K562 (cell line): ENCODE data around the gene SLC7A14. TPM values are rescaled to one million over a fixed set of nuclear protein-coding genes. Genes with fewer than 3 reads are reported as not detected.
A peak's percentile ranks its signal among the peaks of the same experiment; 100 is the strongest.

Experiments
- ATAC-seq: fragments of 200-7000 bp; cut with Tn5 transposase; 3 replicates; pipeline ENCODE4 v1.9.1; 2020; ENCODE audit warnings: moderate library complexity
- BruUV-seq: library from RNA; stranded (reverse); fragments of 400-500 nt; replicated peaks from 2 replicates; lab custom pipeline; 2021; lab: Mats Ljungman, UMichigan
- CTCF ChIA-PET: fragments of 300-600 bp; formaldehyde crosslinking; extraction: SDS; loops from one replicate; lab custom pipeline; 2021; ENCODE audit warnings: low intra/inter-chr PET ratio; lab: Yijun Ruan, JAX
- POLR2A ChIA-PET: fragments of 300-600, 350-650 bp; sonication (Branson Sonifier 250); formaldehyde crosslinking; extraction: SDS; loops from one replicate; lab custom pipeline; 2021; ENCODE audit warnings: antibody characterized with exemption, inconsistent platforms; lab: Yijun Ruan, JAX
- DNase-seq, 4 experiments: peaks; one replicate each; pipeline versions ENCODE4 v3.0.0 to v3.0.0-alpha.2; 2011 to 2018; ENCODE audit warnings: low spot score in 3 of 4, mixed read lengths in 3 of 4; ENCODE audit errors: extremely low read depth in 1 of 4
- FAIRE-seq: peaks from 2 replicates; lab custom pipeline; 2011; peaks lifted over from hg19 to GRCh38; lab: Jason Lieb, UNC
- H2AFZ ChIP-seq: 2 replicates; pipeline ENCODE4 v1.6.0; 2011; ENCODE audit warnings: low read depth, low read length, control low read depth, inconsistent platforms
- H3K27ac ChIP-seq: fragments of 200-600 bp; 3 replicates; pipeline ENCODE4 v1.8.0; 2011; ENCODE audit warnings: low read depth, mild to moderate bottlenecking, control low read depth, inconsistent platforms, low read length, moderate library complexity, mixed read lengths; ENCODE audit errors: extremely low read depth
- H3K27me3 ChIP-seq, 2 experiments: fragments of 300-600 bp in 1 of 2; 2 replicates in 1 of 2; 3 replicates in 1 of 2; pipeline versions ENCODE4 v1.6.0 to v1.8.0; 2011; ENCODE audit warnings: inconsistent platforms in 2 of 2, low read length in 2 of 2, mild to moderate bottlenecking in 1 of 2, mixed read lengths in 1 of 2, moderate library complexity in 1 of 2; ENCODE audit not compliant: control insufficient read depth in 2 of 2, insufficient read depth in 2 of 2
- H3K36me3 ChIP-seq: fragments of 300-600 bp; 3 replicates; pipeline ENCODE4 v1.8.0; 2011; ENCODE audit warnings: mild to moderate bottlenecking, low read length, inconsistent platforms; ENCODE audit not compliant: control insufficient read depth, insufficient read depth
- H3K4me1 ChIP-seq, 2 experiments: fragments of 200-600 bp in 1 of 2; replicated peaks in 1 of 2; 2 replicates in 1 of 2; 3 replicates in 1 of 2; pipeline versions ENCODE4 v1.5.1 to v1.8.0; 2011; ENCODE audit warnings: inconsistent platforms in 2 of 2, low read length in 2 of 2, mild to moderate bottlenecking in 1 of 2, mixed read lengths in 1 of 2, moderate library complexity in 1 of 2; ENCODE audit not compliant: control insufficient read depth in 2 of 2, insufficient read depth in 2 of 2
- H3K4me2 ChIP-seq: 2 replicates; pipeline ENCODE4 v1.6.1; 2011; ENCODE audit warnings: low read length, control low read depth, inconsistent platforms, mixed read lengths; ENCODE audit not compliant: insufficient read depth
- H3K4me3 ChIP-seq: fragments of 200-600 bp; sonication (generic), shearing (Covaris generic); 2 replicates; pipeline ENCODE4 v1.5.1; 2016; ENCODE audit warnings: control low read depth, inconsistent platforms
- H3K79me2 ChIP-seq: fragments of 200-600 bp; 3 replicates; pipeline ENCODE4 v1.8.0; 2011; ENCODE audit warnings: low read length, inconsistent platforms; ENCODE audit not compliant: control insufficient read depth, insufficient read depth
- H3K9ac ChIP-seq, 2 experiments: 2 replicates each; pipeline versions ENCODE4 v1.6.0 to v1.6.1; 2011; ENCODE audit warnings: low read depth in 2 of 2, low read length in 2 of 2, control low read depth in 1 of 2, inconsistent platforms in 1 of 2, mild to moderate bottlenecking in 1 of 2, mixed read lengths in 1 of 2; ENCODE audit not compliant: insufficient read depth in 1 of 2
- H3K9me1 ChIP-seq: one replicate; pipeline ENCODE4 v1.6.0; 2011; ENCODE audit warnings: inconsistent platforms, mild to moderate bottlenecking, low read length, moderate library complexity; ENCODE audit not compliant: control insufficient read depth, insufficient read depth
- H3K9me3 ChIP-seq: replicated peaks from 2 replicates; pipeline ENCODE4 v1.5.1; 2011; ENCODE audit warnings: low read depth, low read length, inconsistent platforms; ENCODE audit not compliant: control insufficient read depth, insufficient read depth
- H4K20me1 ChIP-seq: replicated peaks from 2 replicates; pipeline ENCODE4 v1.6.1; 2011; ENCODE audit warnings: low read length, inconsistent platforms, mixed read lengths; ENCODE audit not compliant: control insufficient read depth, insufficient read depth
- ATF3 ChIP-seq, 2 experiments: fragments of 450-650 bp in 1 of 2; sonication (generic) in 1 of 2; formaldehyde crosslinking in 1 of 2; IDR thresholded peaks in 1 of 2; conservative IDR thresholded peaks in 1 of 2; 2 replicates each; pipeline versions ENCODE4 v1.6.1 to v1.8.1; 2016 to 2023; ENCODE audit warnings: mild to moderate bottlenecking in 2 of 2, moderate library complexity in 2 of 2, inconsistent platforms in 1 of 2, missing genetic modification reagents in 1 of 2
- CBFB ChIP-seq: sonication (generic); formaldehyde crosslinking; IDR thresholded peaks from 2 replicates; pipeline ENCODE4 v1.4.0; 2020; ENCODE audit warnings: mild to moderate bottlenecking, missing genetic modification reagents
- JUND ChIP-seq, 2 experiments: IDR thresholded peaks; 2 replicates in 1 of 2; 3 replicates in 1 of 2; pipeline ENCODE4 v1.6.1; 2011; ENCODE audit warnings: borderline replicate concordance in 2 of 2, low read depth in 2 of 2, low read length in 2 of 2, improper control_type of control experiment in 1 of 2, missing biosample characterization in 1 of 2, missing genetic modification characterization in 1 of 2, missing genetic modification reagents in 1 of 2
- RBM14 ChIP-seq: fragments of 200-400 bp; formaldehyde crosslinking; IDR thresholded peaks from 2 replicates; pipeline ENCODE4 v1.6.1; 2018; ENCODE audit warnings: low read depth, mild to moderate bottlenecking, low read length, moderate library complexity, borderline replicate concordance; ENCODE audit not compliant: insufficient read depth
- SMARCA5 ChIP-seq: fragments of 450-650 bp; IDR thresholded peaks from 2 replicates; pipeline ENCODE4 v1.6.1; 2016
- ZFPM2 ChIP-seq: fragments of 250-450 bp; sonication (Bioruptor Pico); IDR thresholded peaks from 2 replicates; pipeline ENCODE4 v1.5.1; 2022; ENCODE audit warnings: mild to moderate bottlenecking
- WGBS: fragments of 100-300 bp; shearing (Covaris generic); methylation state at CpG from one replicate; pipeline ENCODE4 v1.1.6; 2016; ENCODE audit warnings: low coverage, mixed read lengths; ENCODE audit not compliant: insufficient coverage; ENCODE audit errors: missing lambda C conversion rate; 5-methylcytosine and 5-hydroxymethylcytosine counted together
- in situ Hi-C: fragments of 300-500 bp; cut with MboI; formaldehyde crosslinking; loops from 4 replicates; pipeline ENCODE4 v1.15.0; 2018; ENCODE audit warnings: inconsistent platforms, mixed read lengths
- intact Hi-C: fragments of 100-400 bp; cut with micrococcal nuclease; formaldehyde crosslinking; loops from 2 replicates; pipeline ENCODE4 v1.14.2; 2022
- polyA plus RNA-seq, 8 experiments: library from polyadenylated mRNA; depleted of rRNA in 4 of 8; stranded (reverse) in 5 of 8; unstranded in 3 of 8; fragments of >200 nt; fragmentation: Nextera tagmentation in 2 of 8; fragmentation: Illumina TruSeq in 1 of 8; extraction: Ambion mirVana in 2 of 8; extraction: Trizol in 1 of 8; gene quantifications; 2 replicates each; pipeline versions ENCODE4 v1.2.1 to v1.2.3, GENCODE V29; 2011 to 2014; ENCODE audit warnings: inconsistent platforms in 1 of 8, missing spikeins in 1 of 8
- total RNA-seq, 7 experiments: library from RNA; depleted of rRNA in 6 of 7; stranded (reverse); fragments of >200 nt in 6 of 7; fragmentation: Illumina TruSeq in 2 of 7; extraction: Trizol in 2 of 7; gene quantifications; 2 replicates each; pipeline versions ENCODE4 v1.2.1 to v1.2.3, GENCODE V29; 2011 to 2021; ENCODE audit warnings: low replicate concordance in 1 of 7

Gene SLC7A14
- total and polyA plus RNA-seq, 9 of the 15 experiments (the other 6 are each of a cell fraction or from before 2014, with no cell fraction given): not detected

GRCh38 chr3:170542704-170543103 lies 43.2 kb downstream of the SLC7A14 start:
- H3K9ac ChIP-seq: no peak overlapping the region
- FAIRE-seq (no peak), DNase-seq (no peak), ATAC-seq (no peak)
- ChIA-PET POLR2A (interaction anchor here (0.6 to 1.5 kb wide), 2 partner anchors 17 to 21 kb away, joined by 3 to 4 read pairs; no protein-coding TSS in a partner anchor), CTCF (no interaction called here)
- 29% methylated on average over 3 of the region's 3 CpGs for WGBS
- H3K4me3 ChIP-seq: no peak overlapping the region
- intact Hi-C loops: no loop called here
- H3K9me1 ChIP-seq: no peaks in the 10 kb centered on the region
- H3K9me3 ChIP-seq: no peaks in the 10 kb centered on the region
- H3K36me3 ChIP-seq: no peaks in the 10 kb centered on the region
- no peak overlapping the region for H2AFZ ChIP-seq
- in situ Hi-C loops: no loop called here
- BruUV-seq: no TSS peak
- TF ChIP-seq SMARCA5: no peak
- TF ChIP-seq ATF3 (IDR thresholded peaks at IDR 0.05): peak; percentile 63
- TF ChIP-seq ATF3 (CRISPR knock-in tag; conservative IDR thresholded peaks at IDR 0.05): no peak
- TF ChIP-seq ZFPM2 (CRISPR knock-in tag): no peak
- no peak for TF ChIP-seq JUND (IDR thresholded peaks at IDR 0.05; ENCODE audit: borderline replicate concordance, low read depth, low read length)
- TF ChIP-seq JUND (tag; IDR thresholded peaks at IDR 0.05; ENCODE audit: borderline replicate concordance, low read depth, low read length): peak; percentile 23; the same call in 1 of the 3 replicates
- TF ChIP-seq RBM14: no peak
- no peak for TF ChIP-seq CBFB
- TF ChIP-seq, all 486 proteins: peak for 2
- H3K4me2 ChIP-seq: no peak overlapping the region
- no peak overlapping the region for H3K27ac ChIP-seq
- H3K4me1 ChIP-seq: no peaks in the 10 kb centered on the region
- H3K27me3 ChIP-seq: no peaks in the 10 kb centered on the region; a peak in 1 of 5 replicates
- no peaks in the 10 kb centered on the region for H3K79me2 ChIP-seq
- no peaks in the 10 kb centered on the region for H4K20me1 ChIP-seq
